Measurements from ENCODE around the gene NLRP9.
A peak's percentile ranks its signal among the peaks of the same experiment; 100 is the strongest.

The NLRP9 gene

GRCh38 chr19:55695511-55696290, 42.5 kb downstream of the NLRP9 start:
- H3K4me3 ChIP-seq (replicated peaks; ENCODE audit: insufficient read depth, low read length): no peak overlapping the region
- no peak for TF ChIP-seq POLR2AphosphoS5 (IDR thresholded peaks at IDR 0.05; ENCODE audit: low read depth)
- TF ChIP-seq SPI1 (IDR thresholded peaks at IDR 0.05; ENCODE audit: borderline replicate concordance, low read depth): no peak
- TF ChIP-seq GABPA (IDR thresholded peaks at IDR 0.05; ENCODE audit: low read depth): no peak
- TF ChIP-seq REST (IDR thresholded peaks at IDR 0.05; ENCODE audit: insufficient replicate concordance, low read depth): no peak
- TF ChIP-seq, protein P1, sequence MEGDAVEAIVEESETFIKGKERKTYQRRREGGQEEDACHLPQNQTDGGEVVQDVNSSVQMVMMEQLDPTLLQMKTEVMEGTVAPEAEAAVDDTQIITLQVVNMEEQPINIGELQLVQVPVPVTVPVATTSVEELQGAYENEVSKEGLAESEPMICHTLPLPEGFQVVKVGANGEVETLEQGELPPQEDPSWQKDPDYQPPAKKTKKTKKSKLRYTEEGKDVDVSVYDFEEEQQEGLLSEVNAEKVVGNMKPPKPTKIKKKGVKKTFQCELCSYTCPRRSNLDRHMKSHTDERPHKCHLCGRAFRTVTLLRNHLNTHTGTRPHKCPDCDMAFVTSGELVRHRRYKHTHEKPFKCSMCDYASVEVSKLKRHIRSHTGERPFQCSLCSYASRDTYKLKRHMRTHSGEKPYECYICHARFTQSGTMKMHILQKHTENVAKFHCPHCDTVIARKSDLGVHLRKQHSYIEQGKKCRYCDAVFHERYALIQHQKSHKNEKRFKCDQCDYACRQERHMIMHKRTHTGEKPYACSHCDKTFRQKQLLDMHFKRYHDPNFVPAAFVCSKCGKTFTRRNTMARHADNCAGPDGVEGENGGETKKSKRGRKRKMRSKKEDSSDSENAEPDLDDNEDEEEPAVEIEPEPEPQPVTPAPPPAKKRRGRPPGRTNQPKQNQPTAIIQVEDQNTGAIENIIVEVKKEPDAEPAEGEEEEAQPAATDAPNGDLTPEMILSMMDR (IDR thresholded peaks at IDR 0.05; ENCODE audit: insufficient read depth, low read length): no peak
- H3K27ac ChIP-seq (replicated peaks): no peak overlapping the region
- H3K27me3 ChIP-seq (ENCODE audit: insufficient read depth, poor library complexity, severe bottlenecking): no peaks in the 10 kb centered on the region
- DNase-seq (ENCODE audit: low read depth in 1 of 2, low spot score in 1 of 2): no peak

DNA sequence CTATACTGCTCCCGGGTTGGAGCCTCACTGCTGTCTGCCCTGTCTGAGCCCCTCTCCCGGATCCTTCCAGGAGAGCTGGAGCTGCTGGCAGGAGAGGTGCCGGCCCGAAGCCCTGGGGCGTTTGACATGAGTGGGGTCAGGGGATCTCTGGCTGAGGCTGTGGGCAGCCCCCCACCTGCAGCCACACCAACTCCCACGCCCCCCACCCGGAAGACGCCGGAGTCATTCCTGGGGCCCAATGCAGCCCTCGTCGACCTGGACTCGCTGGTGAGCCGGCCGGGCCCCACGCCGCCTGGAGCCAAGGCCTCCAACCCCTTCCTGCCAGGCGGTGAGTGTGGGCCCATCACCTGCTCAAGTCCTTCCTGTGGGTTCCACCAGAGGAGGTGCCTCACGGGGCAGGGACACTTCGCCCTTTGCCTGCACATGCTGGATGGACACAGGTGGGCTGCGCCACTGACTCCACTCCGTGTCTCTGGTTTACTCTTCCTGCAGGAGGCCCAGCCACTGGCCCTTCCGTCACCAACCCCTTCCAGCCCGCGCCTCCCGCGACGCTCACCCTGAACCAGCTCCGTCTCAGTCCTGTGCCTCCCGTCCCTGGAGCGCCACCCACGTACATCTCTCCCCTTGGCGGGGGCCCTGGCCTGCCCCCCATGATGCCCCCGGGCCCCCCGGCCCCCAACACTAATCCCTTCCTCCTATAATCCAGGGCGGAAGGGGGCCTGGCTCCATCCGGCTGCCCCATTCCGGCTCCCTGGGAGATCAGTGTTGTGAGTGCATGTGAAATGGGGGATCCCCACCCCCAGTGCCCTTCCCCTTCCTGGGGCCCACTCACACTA, 43.3 kb downstream of the NLRP9 start:
- TF ChIP-seq POLR2AphosphoS5 (IDR thresholded peaks at IDR 0.05; ENCODE audit: low read depth) (0 out of 2 replicates have a peak, but pooled peaks have one; percentile 6), REST (IDR thresholded peaks at IDR 0.05; ENCODE audit: insufficient replicate concordance, low read depth) (no peak), GABPA (IDR thresholded peaks at IDR 0.05; ENCODE audit: low read depth) (no peak)
- no peak overlapping the region for H3K4me3 ChIP-seq (replicated peaks; ENCODE audit: insufficient read depth, low read length)
- no peak overlapping the region for H3K27ac ChIP-seq (replicated peaks)
- no peak for DNase-seq (ENCODE audit: low read depth in 1 of 2, low spot score in 1 of 2)
- H3K27me3 ChIP-seq (ENCODE audit: insufficient read depth, poor library complexity, severe bottlenecking): no peaks in the 10 kb centered on the region

GRCh38 chr19:55694241-55694655, 44.0 kb downstream of the NLRP9 start:
- Histone ChIP-seq H3K4me3 (replicated peaks; ENCODE audit: insufficient read depth, low read length) (no peak overlapping the region), H3K27me3 (ENCODE audit: insufficient read depth, poor library complexity, severe bottlenecking) (no peaks in the 10 kb centered on the region), H3K27ac (replicated peaks) (no peak overlapping the region)
- TF ChIP-seq GABPA (IDR thresholded peaks at IDR 0.05; ENCODE audit: low read depth): no peak
- TF ChIP-seq SPI1 (IDR thresholded peaks at IDR 0.05; ENCODE audit: borderline replicate concordance, low read depth): no peak
- TF ChIP-seq REST (IDR thresholded peaks at IDR 0.05; ENCODE audit: insufficient replicate concordance, low read depth): no peak
- TF ChIP-seq POLR2AphosphoS5 (IDR thresholded peaks at IDR 0.05; ENCODE audit: low read depth): no peak
- TF ChIP-seq, protein P1 (IDR thresholded peaks at IDR 0.05; ENCODE audit: insufficient read depth, low read length): no peak
- DNase-seq (ENCODE audit: low read depth in 1 of 2, low spot score in 1 of 2): no peak

Data from HL-60 (cell line).